Mesendoderm (in vitro differentiated cells): ENCODE data around the gene ACAD11.

Experiments
- DNase-seq: peaks from one replicate; pipeline ENCODE4 v3.0.0; 2013
- H2AK5ac ChIP-seq: 2 replicates; pipeline ENCODE4 v1.6.1; 2013; ENCODE audit warnings: low read length, inconsistent platforms
- H2BK120ac ChIP-seq: 2 replicates; pipeline ENCODE4 v1.6.1; 2013; ENCODE audit warnings: low read depth, mild to moderate bottlenecking, low read length, moderate library complexity, mixed read lengths
- H2BK15ac ChIP-seq: replicated peaks from 2 replicates; pipeline ENCODE4 v1.6.1; 2013; ENCODE audit warnings: low read depth, mild to moderate bottlenecking, moderate library complexity
- H2BK5ac ChIP-seq: 2 replicates; pipeline ENCODE4 v1.6.1; 2013; ENCODE audit warnings: low read length, inconsistent platforms
- H3K18ac ChIP-seq: 2 replicates; pipeline ENCODE4 v1.6.1; 2013; ENCODE audit warnings: mild to moderate bottlenecking, low read length, mixed read lengths
- H3K23ac ChIP-seq: one replicate; pipeline ENCODE4 v1.6.1; 2013; ENCODE audit warnings: low read length
- H3K27ac ChIP-seq: 2 replicates; pipeline ENCODE4 v1.5.1; 2013; ENCODE audit warnings: low read depth, mild to moderate bottlenecking, inconsistent platforms, low read length, moderate library complexity
- H3K27me3 ChIP-seq: 2 replicates; pipeline ENCODE4 v1.6.1; 2013; ENCODE audit warnings: low read length, control low read depth, mild to moderate bottlenecking, inconsistent platforms; ENCODE audit not compliant: insufficient read depth, poor library complexity
- H3K36me3 ChIP-seq: 2 replicates; pipeline ENCODE4 v1.6.1; 2013; ENCODE audit warnings: low read length, inconsistent platforms; ENCODE audit not compliant: control insufficient read depth, insufficient read depth
- H3K4ac ChIP-seq: one replicate; pipeline ENCODE4 v1.6.1; 2013; ENCODE audit warnings: low read depth, mild to moderate bottlenecking, low read length, moderate library complexity
- H3K4me1 ChIP-seq: 2 replicates; pipeline ENCODE4 v1.6.1; 2013; ENCODE audit warnings: low read depth, low read length, inconsistent platforms; ENCODE audit not compliant: control insufficient read depth
- H3K4me2 ChIP-seq: 2 replicates; pipeline ENCODE4 v1.6.1; 2013; ENCODE audit warnings: low read length
- H3K4me3 ChIP-seq: 2 replicates; pipeline ENCODE4 v1.5.1; 2013; ENCODE audit warnings: mild to moderate bottlenecking, low read length
- H3K56ac ChIP-seq: one replicate; pipeline ENCODE4 v1.6.1; 2013; ENCODE audit warnings: low read length
- H3K79me1 ChIP-seq: 2 replicates; pipeline ENCODE4 v1.6.1; 2013; ENCODE audit warnings: low read length, inconsistent platforms
- H3K79me2 ChIP-seq: 2 replicates; pipeline ENCODE4 v1.6.1; 2013; ENCODE audit warnings: mild to moderate bottlenecking, low read length; ENCODE audit not compliant: control insufficient read depth, insufficient read depth
- H3K9ac ChIP-seq: 2 replicates; pipeline ENCODE4 v1.6.1; 2013; ENCODE audit warnings: low read length, inconsistent platforms
- H4K5ac ChIP-seq: one replicate; pipeline ENCODE4 v1.6.1; 2013; ENCODE audit warnings: low read length
- H4K8ac ChIP-seq: one replicate; pipeline ENCODE4 v1.6.1; 2013; ENCODE audit warnings: low read depth, mild to moderate bottlenecking, control low read depth, low read length, moderate library complexity
- WGBS: extraction: QIAGEN DNeasy Blood & Tissue Kit; methylation state at CpG from one replicate; pipeline ENCODE4 v1.1.7; 2013; ENCODE audit warnings: low lambda C conversion rate, missing lambda C conversion rate; ENCODE audit not compliant: insufficient coverage; ENCODE audit errors: extremely low coverage; 5-methylcytosine and 5-hydroxymethylcytosine counted together

ACAD11 gene

DNA sequence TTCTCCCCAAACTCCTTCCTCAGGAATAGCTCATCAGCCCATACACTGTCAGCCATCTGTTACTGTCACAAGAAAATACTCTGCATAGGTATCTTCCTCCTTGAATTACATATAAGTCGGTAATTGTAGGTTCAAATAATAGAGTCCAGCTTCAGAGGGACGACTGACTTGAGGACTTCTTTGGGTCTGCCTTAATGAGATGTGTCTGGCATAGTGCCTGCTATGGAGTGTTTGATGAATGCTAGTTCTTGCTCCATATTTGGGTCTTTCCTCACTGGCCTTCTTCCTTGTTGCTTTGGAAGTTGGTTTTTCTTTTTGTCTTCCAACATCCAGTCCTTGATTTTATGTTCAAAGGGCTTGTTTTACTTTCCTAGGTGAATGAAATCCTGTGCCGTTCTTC lies 129.0 kb downstream of the ACAD11 start:
- Histone ChIP-seq H3K4me2 (no peak overlapping the region), H3K56ac (no peak overlapping the region), H2AK5ac (no peak overlapping the region), H3K79me2 (no peaks in the 10 kb centered on the region), H3K27ac (no peak overlapping the region), H3K18ac (no peak overlapping the region), H2BK15ac (no peak overlapping the region), H4K5ac (no peak overlapping the region), H3K27me3 (no peaks in the 10 kb centered on the region), H3K23ac (no peak overlapping the region), H4K8ac (no peak overlapping the region), H2BK5ac (no peak overlapping the region), H3K79me1 (no peaks in the 10 kb centered on the region), H3K4ac (no peak overlapping the region), H3K4me1 (no peaks in the 10 kb centered on the region), H3K36me3 (peaks cover 6% of the 10 kb centered on the region), H3K4me3 (no peak overlapping the region), H2BK120ac (no peak overlapping the region), H3K9ac (no peak overlapping the region)
- WGBS = no CpG with 5 or more reads among the region's 3 CpGs
- DNase-seq = no peak

DNA sequence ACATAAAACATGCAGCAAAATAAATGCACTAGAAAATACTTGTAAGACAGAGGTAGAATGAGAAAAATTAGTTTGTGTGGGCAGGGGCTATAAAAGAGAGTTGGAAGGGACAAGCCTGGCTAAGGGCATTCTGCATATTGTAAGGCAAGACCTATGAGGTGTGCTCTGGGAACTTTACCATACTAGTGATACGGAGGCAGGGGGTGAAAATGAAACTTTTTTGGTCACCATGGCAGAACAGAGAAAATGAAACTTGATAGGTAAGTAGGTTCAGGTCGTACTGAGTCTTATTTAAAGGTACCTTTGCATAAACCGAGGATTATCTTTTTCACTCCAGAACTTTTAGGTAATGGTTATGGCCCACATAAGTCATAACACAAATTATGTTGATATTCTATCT lies 137.3 kb downstream of the ACAD11 start:
- no peak overlapping the region for H4K8ac ChIP-seq
- H3K56ac ChIP-seq = no peak overlapping the region
- H3K79me1 ChIP-seq = no peaks in the 10 kb centered on the region
- no peak overlapping the region for H3K18ac ChIP-seq
- no peaks in the 10 kb centered on the region for H3K36me3 ChIP-seq
- H2BK15ac ChIP-seq = no peak overlapping the region
- H2BK5ac ChIP-seq = no peak overlapping the region
- no peaks in the 10 kb centered on the region for H3K79me2 ChIP-seq
- H3K4me1 ChIP-seq = no peaks in the 10 kb centered on the region
- no peak overlapping the region for H3K9ac ChIP-seq
- H3K27me3 ChIP-seq = no peaks in the 10 kb centered on the region
- no peak overlapping the region for H3K27ac ChIP-seq
- no peak overlapping the region for H3K4me3 ChIP-seq
- H3K23ac ChIP-seq = no peak overlapping the region
- DNase-seq = no peak
- no peak overlapping the region for H3K4me2 ChIP-seq
- no peak overlapping the region for H2BK120ac ChIP-seq
- H4K5ac ChIP-seq = no peak overlapping the region
- no peak overlapping the region for H3K4ac ChIP-seq
- no CpG with 5 or more reads among the region's 3 CpGs for WGBS
- no peak overlapping the region for H2AK5ac ChIP-seq

DNA sequence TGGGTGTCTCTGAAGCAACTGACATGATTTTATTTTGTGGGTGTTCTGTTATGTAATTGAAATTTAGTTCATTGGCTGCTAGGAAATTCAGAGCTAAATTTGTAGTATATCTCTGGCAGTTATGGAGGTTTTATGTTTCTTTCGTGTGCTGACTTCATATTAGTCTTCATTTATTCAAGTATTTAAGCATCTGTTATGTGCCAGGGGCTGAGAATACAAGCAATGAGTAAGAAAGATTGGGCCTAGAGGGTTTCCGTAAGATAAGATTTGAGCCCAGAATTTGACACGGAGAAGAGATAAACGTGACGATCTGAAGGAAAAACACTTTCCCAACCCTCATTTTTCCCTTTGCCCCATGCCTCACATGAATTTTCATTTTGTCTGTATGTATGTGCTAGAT lies 137.7 kb downstream of the ACAD11 start:
- no peak overlapping the region for H3K4me3 ChIP-seq
- no peak overlapping the region for H2AK5ac ChIP-seq
- no peak for DNase-seq
- H3K23ac ChIP-seq = no peak overlapping the region
- H3K9ac ChIP-seq = no peak overlapping the region
- H2BK5ac ChIP-seq = no peak overlapping the region
- no peak overlapping the region for H4K5ac ChIP-seq
- H3K79me2 ChIP-seq = no peaks in the 10 kb centered on the region
- H3K36me3 ChIP-seq = no peaks in the 10 kb centered on the region
- no peaks in the 10 kb centered on the region for H3K79me1 ChIP-seq
- no peak overlapping the region for H3K27ac ChIP-seq
- H3K4ac ChIP-seq = no peak overlapping the region
- H3K27me3 ChIP-seq = no peaks in the 10 kb centered on the region
- H3K18ac ChIP-seq = no peak overlapping the region
- no peak overlapping the region for H3K56ac ChIP-seq
- H3K4me2 ChIP-seq = no peak overlapping the region
- no peak overlapping the region for H2BK15ac ChIP-seq
- no CpG with 5 or more reads among the region's 5 CpGs for WGBS
- no peaks in the 10 kb centered on the region for H3K4me1 ChIP-seq
- no peak overlapping the region for H2BK120ac ChIP-seq
- H4K8ac ChIP-seq = no peak overlapping the region

DNA sequence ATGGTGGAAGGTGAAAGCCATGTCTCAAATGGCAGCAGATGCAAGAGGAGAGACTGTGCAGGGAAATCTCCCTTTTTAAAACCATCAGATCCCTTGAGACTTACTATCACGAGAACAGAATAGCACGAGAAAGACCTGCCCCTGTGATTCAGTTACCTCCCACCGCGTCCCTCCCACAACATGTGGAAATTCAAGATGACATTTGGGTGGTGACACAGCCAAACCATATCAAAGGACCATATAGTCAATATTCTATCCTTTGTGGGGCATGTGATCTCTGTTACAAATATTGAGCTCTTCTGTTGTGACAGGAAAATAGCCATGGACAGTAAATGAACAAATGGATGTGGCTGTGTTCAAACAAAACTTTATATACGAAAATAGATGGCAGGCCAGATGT lies 139.7 kb downstream of the ACAD11 start:
- Histone ChIP-seq H2AK5ac (no peak overlapping the region), H4K8ac (no peak overlapping the region), H4K5ac (no peak overlapping the region), H2BK5ac (no peak overlapping the region), H3K4me3 (no peak overlapping the region), H2BK15ac (no peak overlapping the region), H3K4ac (no peak overlapping the region), H3K4me2 (no peak overlapping the region), H3K36me3 (no peaks in the 10 kb centered on the region), H3K79me1 (no peaks in the 10 kb centered on the region), H3K9ac (no peak overlapping the region), H3K27ac (no peak overlapping the region), H3K4me1 (no peaks in the 10 kb centered on the region), H3K27me3 (no peaks in the 10 kb centered on the region), H3K79me2 (no peaks in the 10 kb centered on the region), H3K23ac (no peak overlapping the region), H2BK120ac (no peak overlapping the region), H3K18ac (no peak overlapping the region), H3K56ac (no peak overlapping the region)
- no CpG with 5 or more reads among the region's 5 CpGs for WGBS
- no peak for DNase-seq

DNA sequence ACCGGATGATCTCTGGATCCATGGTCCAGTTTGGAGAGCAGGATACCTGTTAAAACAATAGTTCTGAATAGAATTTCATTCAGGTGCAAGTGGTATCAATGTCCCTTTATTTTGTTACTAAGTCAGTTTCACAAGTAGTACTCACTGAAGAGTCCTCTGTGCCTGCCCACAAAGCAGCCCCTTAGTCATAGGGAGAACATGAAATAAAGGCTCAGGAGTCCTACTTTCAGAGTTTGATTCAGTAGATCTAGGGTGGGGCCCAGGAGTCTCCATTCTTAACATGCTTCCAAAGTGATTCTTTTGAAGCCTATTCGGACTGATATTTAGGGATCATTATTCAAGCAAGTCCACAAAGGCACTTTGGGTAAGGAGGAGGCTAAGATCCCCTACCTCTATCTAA lies 142.3 kb downstream of the ACAD11 start:
- DNase-seq = no peak
- H2AK5ac ChIP-seq = no peak overlapping the region
- H3K18ac ChIP-seq = no peak overlapping the region
- no peak overlapping the region for H3K23ac ChIP-seq
- H4K5ac ChIP-seq = no peak overlapping the region
- no peak overlapping the region for H2BK15ac ChIP-seq
- H3K4ac ChIP-seq = no peak overlapping the region
- H3K36me3 ChIP-seq = no peaks in the 10 kb centered on the region
- no peak overlapping the region for H3K4me2 ChIP-seq
- no peaks in the 10 kb centered on the region for H3K79me1 ChIP-seq
- no peak overlapping the region for H3K4me3 ChIP-seq
- H2BK120ac ChIP-seq = no peak overlapping the region
- H3K27ac ChIP-seq = no peak overlapping the region
- H3K27me3 ChIP-seq = no peaks in the 10 kb centered on the region
- H3K56ac ChIP-seq = no peak overlapping the region
- H4K8ac ChIP-seq = no peak overlapping the region
- H3K79me2 ChIP-seq = no peaks in the 10 kb centered on the region
- no peak overlapping the region for H2BK5ac ChIP-seq
- no CpG with 5 or more reads among the region's 2 CpGs for WGBS
- no peak overlapping the region for H3K9ac ChIP-seq
- no peaks in the 10 kb centered on the region for H3K4me1 ChIP-seq

DNA sequence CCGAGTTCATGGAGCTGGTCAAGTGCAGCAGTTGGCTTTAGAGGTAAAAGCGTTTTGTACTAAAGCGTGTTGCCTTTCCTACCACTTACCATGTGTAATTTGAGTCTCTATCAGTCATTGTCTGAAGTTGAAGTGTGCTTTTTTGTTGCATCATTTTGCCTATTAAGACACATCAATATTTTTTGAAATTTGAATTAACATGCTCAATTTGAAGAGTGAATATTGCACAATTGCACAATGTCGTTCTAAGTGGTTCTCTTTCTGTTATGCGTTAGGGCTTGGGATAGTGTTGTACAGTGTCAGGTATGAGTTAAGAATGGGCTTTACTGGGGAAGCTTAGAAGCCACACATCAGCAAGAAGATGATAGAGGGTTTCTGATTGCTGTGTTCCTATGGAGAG lies 146.6 kb downstream of the ACAD11 start:
- H3K36me3 ChIP-seq = peaks cover 2% of the 10 kb centered on the region

More for the DNA sequence above, 146.6 kb downstream of the ACAD11 start:
- H3K79me2 ChIP-seq = no peaks in the 10 kb centered on the region
- no peak overlapping the region for H3K23ac ChIP-seq
- H3K27ac ChIP-seq = no peak overlapping the region
- WGBS = no CpG with 5 or more reads among the region's 5 CpGs
- no peaks in the 10 kb centered on the region for H3K79me1 ChIP-seq
- no peak overlapping the region for H4K5ac ChIP-seq
- H2BK5ac ChIP-seq = no peak overlapping the region
- H3K4ac ChIP-seq = no peak overlapping the region
- H3K9ac ChIP-seq = no peak overlapping the region
- no peak for DNase-seq
- H3K18ac ChIP-seq = no peak overlapping the region
- no peak overlapping the region for H3K4me2 ChIP-seq
- H3K56ac ChIP-seq = no peak overlapping the region
- no peak overlapping the region for H4K8ac ChIP-seq
- no peak overlapping the region for H3K4me3 ChIP-seq
- no peak overlapping the region for H2AK5ac ChIP-seq
- H2BK15ac ChIP-seq = no peak overlapping the region
- H3K4me1 ChIP-seq = no peaks in the 10 kb centered on the region
- H2BK120ac ChIP-seq = no peak overlapping the region
- no peaks in the 10 kb centered on the region for H3K27me3 ChIP-seq
